Right lobe of liver (tissue), 6 donors: ENCODE data around the gene UBL3. TPM values are rescaled to one million over a fixed set of nuclear protein-coding genes. Genes with fewer than 3 reads are reported as not detected.

Source experiments
- ATAC-seq, 4 donors: fragments of 200-7000 bp; cut with Tn5 transposase; one replicate each; pipeline ENCODE4 v1.9.1; 2020; ENCODE audit warnings: mild to moderate bottlenecking in 4 of 4, moderate library complexity in 4 of 4
- DNase-seq, 3 donors: peaks; one replicate each; pipeline ENCODE4 v3.0.0-alpha.2; 2020
- H3K27ac ChIP-seq, 3 donors: fragments of 200-600 bp; one replicate each; pipeline ENCODE4 v1.8.0; 2022
- H3K27me3 ChIP-seq, 2 donors: fragments of 200-600 bp; one replicate each; pipeline ENCODE4 v1.8.0; 2022
- H3K36me3 ChIP-seq, 4 donors: fragments of 200-600 bp; sonication (generic) in 1 of 4; one replicate each; pipeline versions ENCODE4 v1.5.1 to v1.8.0; 2017 to 2022; ENCODE audit warnings: control low read depth in 1 of 4
- H3K4me1 ChIP-seq, 4 donors: fragments of 200-600 bp; sonication (generic) in 1 of 4; one replicate each; pipeline versions ENCODE4 v1.5.1 to v1.8.0; 2017 to 2022; ENCODE audit warnings: control low read depth in 1 of 4
- H3K4me3 ChIP-seq, 3 donors: fragments of 200-600 bp; one replicate each; pipeline ENCODE4 v1.8.0; 2022
- H3K9me3 ChIP-seq, 4 donors: fragments of 200-600 bp; sonication (generic) in 1 of 4; one replicate each; pipeline versions ENCODE4 v1.5.1 to v1.8.0; 2017 to 2022; ENCODE audit warnings: control low read depth in 1 of 4
- POLR2A ChIP-seq: fragments of 450-650 bp; IDR thresholded peaks from one replicate; pipeline ENCODE4 v1.6.1; 2017; ENCODE audit warnings: antibody characterized with exemption, mild to moderate bottlenecking
- WGBS: methylation state at CpG from one replicate; pipeline ENCODE4 v1.1.6; 2018; ENCODE audit warnings: low coverage, low lambda C conversion rate; ENCODE audit not compliant: insufficient coverage; ENCODE audit errors: missing lambda C conversion rate; 5-methylcytosine and 5-hydroxymethylcytosine counted together
- intact Hi-C, 2 donors: fragments of 100-400 bp; cut with DNase I; formaldehyde crosslinking; loops; one replicate each; pipeline versions ENCODE4 v1.11.2 to v1.14.1; 2022
- total RNA-seq, 6 experiments: library from RNA; depleted of rRNA in 2 of 6; stranded (reverse); fragments of >200 nt in 2 of 6; fragmentation: NEBNext Ultra II Directional in 3 of 6; extraction: Animal tissue kit (Norgen Biotek cat#: 25700) in 3 of 6; gene quantifications; one replicate each; pipeline versions ENCODE4 v1.1.0 to v1.2.4, GENCODE V29; 2016 to 2023
- TF ChIP-seq, protein P1 (sequence below), 4 donors: fragments of 200-600 bp in 3 of 4; fragments of 450-650 bp in 1 of 4; IDR thresholded peaks; one replicate each; pipeline versions ENCODE4 v1.5.1 to v1.8.0; 2016 to 2022; ENCODE audit warnings: antibody characterized with exemption in 4 of 4, mild to moderate bottlenecking in 2 of 4
- donor health status: DM: no; HTN: yes; CAD: no.
- donor health status: DM: no; HTN: no; CAD: no.
- donor health status: DM: no; HTN: no; CAD: no.
- donor health status: DM: no; HTN: yes; CAD: no.
- donor health status: DM: no; HTN: yes; CAD: no.

UBL3 gene
- total RNA-seq, 6 experiments from 2014 or later: 15.7 to 28.6 (median 23.5) TPM

DNA sequence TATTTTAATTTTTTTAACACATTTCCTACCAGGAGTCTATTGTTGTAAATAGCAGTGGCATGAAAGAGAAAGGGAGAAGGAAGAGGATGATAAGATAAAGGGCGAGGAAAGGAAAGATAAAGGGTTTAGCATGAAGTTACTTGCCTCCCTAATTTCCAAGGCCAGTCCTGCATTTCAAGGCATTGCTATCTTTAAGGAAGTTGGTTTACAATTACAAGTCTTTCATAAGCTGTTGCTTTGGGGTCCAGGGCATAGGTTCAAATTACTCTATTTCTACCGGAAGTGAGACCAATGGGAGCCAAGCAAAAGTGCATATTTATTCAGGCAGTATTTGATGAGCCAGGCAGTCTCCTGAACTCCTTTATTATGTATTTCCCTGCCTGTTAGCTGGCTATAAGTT lies 27.7 kb upstream of the UBL3 start:
- H3K4me1 ChIP-seq: no peaks in the 10 kb centered on the region
- intact Hi-C loops: no loop called here
- DNase-seq: no peak
- no peaks in the 10 kb centered on the region for H3K36me3 ChIP-seq
- WGBS: 50% methylated on average over 2 of the region's 2 CpGs
- no peaks in the 10 kb centered on the region for H3K9me3 ChIP-seq
- H3K27me3 ChIP-seq: no peaks in the 10 kb centered on the region
- TF ChIP-seq POLR2A: no peak
- TF ChIP-seq, protein P1, sequence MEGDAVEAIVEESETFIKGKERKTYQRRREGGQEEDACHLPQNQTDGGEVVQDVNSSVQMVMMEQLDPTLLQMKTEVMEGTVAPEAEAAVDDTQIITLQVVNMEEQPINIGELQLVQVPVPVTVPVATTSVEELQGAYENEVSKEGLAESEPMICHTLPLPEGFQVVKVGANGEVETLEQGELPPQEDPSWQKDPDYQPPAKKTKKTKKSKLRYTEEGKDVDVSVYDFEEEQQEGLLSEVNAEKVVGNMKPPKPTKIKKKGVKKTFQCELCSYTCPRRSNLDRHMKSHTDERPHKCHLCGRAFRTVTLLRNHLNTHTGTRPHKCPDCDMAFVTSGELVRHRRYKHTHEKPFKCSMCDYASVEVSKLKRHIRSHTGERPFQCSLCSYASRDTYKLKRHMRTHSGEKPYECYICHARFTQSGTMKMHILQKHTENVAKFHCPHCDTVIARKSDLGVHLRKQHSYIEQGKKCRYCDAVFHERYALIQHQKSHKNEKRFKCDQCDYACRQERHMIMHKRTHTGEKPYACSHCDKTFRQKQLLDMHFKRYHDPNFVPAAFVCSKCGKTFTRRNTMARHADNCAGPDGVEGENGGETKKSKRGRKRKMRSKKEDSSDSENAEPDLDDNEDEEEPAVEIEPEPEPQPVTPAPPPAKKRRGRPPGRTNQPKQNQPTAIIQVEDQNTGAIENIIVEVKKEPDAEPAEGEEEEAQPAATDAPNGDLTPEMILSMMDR (IDR thresholded peaks at IDR 0.05): no peak
- H3K4me3 ChIP-seq: no peak overlapping the region
- H3K27ac ChIP-seq: no peak overlapping the region
- no peak for ATAC-seq

DNA sequence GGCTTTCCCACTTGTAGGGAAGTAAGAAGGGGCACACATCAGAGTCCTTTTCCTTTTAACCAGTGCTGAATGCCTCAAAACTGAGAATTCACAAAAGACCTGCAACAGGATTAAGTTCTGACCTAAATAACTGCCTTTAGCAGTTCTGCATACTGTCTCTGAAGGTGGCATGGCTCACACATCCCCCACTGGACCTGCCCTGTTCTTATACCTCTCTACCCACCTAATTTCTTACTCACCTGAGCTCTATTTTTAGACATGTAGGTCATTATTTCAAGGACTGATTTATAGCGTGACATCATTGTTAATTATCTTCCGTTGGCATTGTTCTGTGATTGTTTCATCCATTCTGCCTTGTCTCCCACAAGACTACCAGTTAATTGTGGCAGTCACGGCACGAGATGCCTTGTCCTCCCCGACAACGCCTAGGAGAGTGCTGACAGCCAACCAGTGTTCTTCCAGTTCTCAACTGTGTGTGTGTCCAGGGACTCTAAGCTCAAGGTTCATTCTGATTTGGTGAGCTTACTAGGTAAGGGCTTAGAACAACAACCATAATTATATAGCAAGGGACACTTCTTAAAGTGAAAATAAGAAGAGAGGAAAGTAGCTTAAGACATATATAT lies 27.1 kb upstream of the UBL3 start:
- TF ChIP-seq, protein P1 (IDR thresholded peaks at IDR 0.05): no peak
- TF ChIP-seq POLR2A: no peak
- Histone ChIP-seq H3K9me3 (no peaks in the 10 kb centered on the region), H3K4me1 (no peaks in the 10 kb centered on the region), H3K36me3 (no peaks in the 10 kb centered on the region), H3K27ac (no peak overlapping the region), H3K4me3 (no peak overlapping the region), H3K27me3 (no peaks in the 10 kb centered on the region)
- no peak for DNase-seq
- 43% methylated on average over 6 of the region's 6 CpGs for WGBS
- intact Hi-C loops: no loop called here
- peak in 2 of 4 donors; percentile 33 to 38 for ATAC-seq

DNA sequence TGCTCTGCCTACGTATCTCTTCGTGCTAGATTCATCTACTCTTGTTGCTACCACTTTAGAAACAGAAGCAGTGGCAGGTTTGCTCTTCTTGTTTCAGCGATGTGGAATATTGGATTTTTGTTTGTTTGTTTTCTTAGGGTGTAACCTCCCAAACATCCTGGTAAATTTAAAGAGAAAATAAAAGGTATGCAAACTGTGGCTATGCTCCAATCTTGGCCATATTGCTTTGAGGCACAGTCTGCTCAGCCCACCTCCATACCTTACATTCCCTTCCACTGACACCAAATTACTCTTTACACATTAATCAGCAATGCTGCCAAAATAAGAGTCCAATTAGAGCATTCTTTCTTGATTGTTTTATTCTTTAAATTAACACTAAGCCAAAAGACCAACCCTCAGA lies 25.2 kb upstream of the UBL3 start:
- Histone ChIP-seq H3K4me3 (no peak overlapping the region), H3K4me1 (no peaks in the 10 kb centered on the region), H3K36me3 (no peaks in the 10 kb centered on the region), H3K27ac (no peak overlapping the region), H3K9me3 (no peaks in the 10 kb centered on the region), H3K27me3 (no peaks in the 10 kb centered on the region)
- TF ChIP-seq, protein P1 (IDR thresholded peaks at IDR 0.05): no peak
- no peak for TF ChIP-seq POLR2A
- ATAC-seq: no peak
- intact Hi-C loops: no loop called here
- DNase-seq: no peak
- 69% methylated on average over 3 of the region's 3 CpGs for WGBS

DNA sequence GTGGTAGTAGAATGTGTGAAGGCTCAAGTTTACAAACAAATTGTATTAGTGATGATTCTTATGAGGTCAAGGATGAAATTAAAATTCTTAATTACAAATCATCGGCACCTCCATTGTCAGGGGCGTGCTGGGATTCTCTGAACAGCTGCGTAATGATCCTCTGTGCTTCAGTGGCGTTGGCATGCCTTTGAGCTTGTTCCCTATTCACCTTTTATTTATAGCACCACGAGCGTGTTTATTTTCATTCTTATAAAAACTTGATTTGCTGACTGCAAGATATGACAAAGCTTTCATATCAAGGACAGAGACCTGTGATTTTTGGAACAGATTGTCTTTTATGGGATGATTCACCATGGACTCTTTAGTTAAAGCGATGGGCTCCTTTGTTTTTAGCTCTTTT lies 18.2 kb upstream of the UBL3 start:
- 85% methylated on average over 7 of the region's 7 CpGs for WGBS
- no peaks in the 10 kb centered on the region for H3K9me3 ChIP-seq
- DNase-seq (no peak), ATAC-seq (no peak)
- H3K27ac ChIP-seq: no peak overlapping the region
- intact Hi-C loops: no loop called here
- H3K36me3 ChIP-seq: no peaks in the 10 kb centered on the region
- no peaks in the 10 kb centered on the region for H3K27me3 ChIP-seq
- no peak overlapping the region for H3K4me3 ChIP-seq
- TF ChIP-seq, protein P1 (IDR thresholded peaks at IDR 0.05): no peak
- TF ChIP-seq POLR2A: no peak
- no peaks in the 10 kb centered on the region for H3K4me1 ChIP-seq

DNA sequence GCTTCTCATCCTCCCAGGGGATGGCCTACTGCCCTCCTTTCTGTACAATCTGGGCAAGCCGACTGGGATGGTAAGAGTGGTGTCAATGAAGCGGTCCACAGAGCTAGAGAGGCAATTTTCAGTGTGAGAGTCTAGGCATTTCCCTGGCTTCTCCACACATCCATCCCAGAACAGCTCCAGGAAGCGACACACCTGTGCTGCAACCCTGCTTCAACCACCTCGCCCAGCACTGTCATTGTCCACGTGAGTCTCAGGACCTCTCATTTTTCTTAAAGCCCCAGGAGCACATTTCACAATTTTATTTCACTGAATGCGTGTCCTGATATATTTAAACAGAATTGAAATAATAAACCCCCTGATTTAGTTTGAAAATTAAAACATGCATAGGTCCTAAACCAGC lies 15.5 kb upstream of the UBL3 start:
- TF ChIP-seq POLR2A: no peak
- TF ChIP-seq, protein P1 (IDR thresholded peaks at IDR 0.05): no peak
- no peak overlapping the region for H3K27ac ChIP-seq
- no peaks in the 10 kb centered on the region for H3K36me3 ChIP-seq
- H3K4me1 ChIP-seq: no peaks in the 10 kb centered on the region
- no peaks in the 10 kb centered on the region for H3K9me3 ChIP-seq
- 75% methylated on average over 6 of the region's 6 CpGs for WGBS
- DNase-seq: no peak
- intact Hi-C loops: no loop called here
- H3K27me3 ChIP-seq: no peaks in the 10 kb centered on the region
- no peak overlapping the region for H3K4me3 ChIP-seq
- no peak for ATAC-seq
